GM19240 (cell line): ENCODE results near the gene SPAAR.

Experiments used
- DNase-seq: peaks from one replicate; pipeline ENCODE4 v3.0.0; 2011; ENCODE audit warnings: low spot score; ENCODE audit not compliant: insufficient read length

Gene SPAAR

DNA sequence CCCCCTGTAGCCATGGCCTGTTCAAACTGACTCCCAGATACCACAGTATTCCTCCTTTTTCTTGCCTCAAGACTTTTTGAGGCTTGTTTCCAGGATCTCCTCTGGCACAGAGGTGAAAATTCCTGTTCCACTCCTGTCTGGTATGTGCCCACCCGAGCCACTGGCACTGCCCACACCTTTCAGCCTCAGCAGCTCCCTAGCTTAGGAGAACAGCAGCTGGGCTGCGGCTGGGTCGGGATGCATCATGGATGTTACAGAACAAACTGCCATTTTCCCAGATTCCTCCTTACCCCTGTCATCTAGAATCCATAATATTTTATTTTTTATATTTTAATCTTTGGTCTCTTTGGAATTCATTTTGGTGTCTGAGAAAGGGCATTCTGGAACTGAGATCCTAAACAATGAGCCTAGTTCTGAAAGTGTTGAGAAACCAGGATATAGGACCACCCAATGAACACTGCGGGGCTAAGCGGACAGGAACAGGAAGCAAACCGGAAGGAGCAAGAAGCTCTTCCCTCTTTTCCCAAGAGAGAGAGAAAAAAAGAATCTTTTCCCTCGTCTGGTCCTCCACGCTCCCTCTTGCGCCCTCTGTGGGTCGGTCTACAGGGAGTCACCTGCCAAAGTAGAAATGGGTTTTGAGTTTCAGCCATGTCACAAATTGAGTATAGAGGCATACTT, 36.2 kb downstream of the SPAAR start:
- peak; percentile 31 for DNase-seq

- DNase-seq = no peak
These were observed 39.2 kb downstream of the SPAAR start for GRCh38 chr9:35948451-35948850.

- DNase-seq = no peak
These were observed 39.6 kb downstream of the SPAAR start for GRCh38 chr9:35948901-35949318.

DNA sequence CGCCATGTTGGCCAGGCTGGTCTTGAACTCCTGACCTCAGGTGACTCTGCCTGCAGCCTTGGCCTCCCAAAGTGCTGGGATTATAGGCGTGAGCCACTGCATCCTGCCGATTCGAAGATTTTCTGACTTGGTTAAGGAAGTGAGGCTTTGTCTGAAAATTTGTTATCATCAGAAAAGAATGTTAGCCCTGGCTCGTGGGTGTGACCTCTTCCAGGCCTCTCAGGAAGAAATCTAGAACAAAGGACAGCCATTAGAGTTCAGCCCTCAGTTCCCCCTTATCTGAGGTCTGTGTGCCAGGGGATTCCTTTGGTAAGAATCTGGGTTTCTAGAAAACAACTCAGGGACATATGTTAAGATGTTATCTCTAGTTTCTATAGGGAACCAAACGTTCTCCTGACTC, 42.4 kb downstream of the SPAAR start:
- no peak for DNase-seq

DNA sequence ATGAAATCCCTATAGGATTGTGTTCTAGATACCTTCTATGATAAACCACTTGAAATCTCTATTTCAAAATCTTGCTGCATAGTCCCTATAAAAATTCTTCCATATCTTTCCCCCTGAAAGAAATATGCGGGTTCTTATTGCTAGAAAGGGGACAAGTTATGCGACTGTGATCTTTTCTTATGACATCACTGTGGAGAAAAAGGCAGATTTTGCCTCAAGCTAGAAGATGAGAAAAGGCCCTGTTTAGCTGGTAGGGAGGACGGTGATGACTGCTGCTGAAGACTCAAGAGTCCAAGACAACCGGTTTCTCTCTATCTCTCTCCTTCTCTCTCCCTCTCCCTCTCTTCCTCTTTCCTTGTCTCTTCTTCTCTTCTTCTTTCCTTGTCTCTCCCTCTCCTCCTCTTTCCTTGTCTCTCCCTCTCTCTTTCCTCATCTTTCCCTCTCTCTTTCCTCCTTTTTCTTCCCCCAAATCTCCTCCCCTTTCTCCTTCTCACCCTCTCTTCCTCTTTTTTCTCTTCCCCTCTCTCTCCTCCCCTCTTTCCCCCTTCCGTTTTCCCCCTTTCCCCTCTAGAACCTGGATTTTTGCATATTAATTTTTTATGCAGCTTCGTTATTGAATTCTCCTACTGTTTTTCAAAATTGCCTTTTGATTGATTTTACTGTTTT, 43.4 kb downstream of the SPAAR start:
- DNase-seq = no peak

DNA sequence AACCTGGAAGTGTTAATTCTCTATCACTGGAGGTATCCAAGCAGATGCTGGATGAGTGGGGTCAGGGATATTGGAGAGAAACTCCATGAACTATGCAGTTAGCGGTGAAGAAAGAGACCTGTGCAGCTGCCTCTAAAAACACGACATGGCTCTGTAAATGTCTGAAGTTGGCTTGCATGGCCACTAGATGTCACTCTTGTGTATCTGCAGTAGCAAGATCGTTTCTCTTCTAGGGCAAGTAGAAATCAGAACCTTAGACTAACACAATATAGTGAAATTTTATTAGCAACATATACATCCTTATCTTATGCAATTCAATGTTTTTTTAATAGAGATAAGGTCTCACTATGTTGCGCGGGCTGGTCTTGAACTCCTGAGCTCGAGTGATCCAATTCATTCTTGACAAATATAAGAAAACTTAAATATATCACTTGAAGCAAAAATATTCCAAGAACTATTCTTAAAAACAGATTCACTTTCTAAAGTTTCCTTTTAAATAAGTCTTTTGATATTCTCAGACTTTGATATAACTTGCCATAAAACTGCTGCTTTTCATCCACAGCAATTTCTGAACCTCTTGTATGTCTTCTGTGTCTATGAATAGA, 45.8 kb downstream of the SPAAR start:
- peak; percentile 11 for DNase-seq

- DNase-seq = no peak
These were observed 47.4 kb downstream of the SPAAR start for GRCh38 chr9:35956651-35957050.

DNA sequence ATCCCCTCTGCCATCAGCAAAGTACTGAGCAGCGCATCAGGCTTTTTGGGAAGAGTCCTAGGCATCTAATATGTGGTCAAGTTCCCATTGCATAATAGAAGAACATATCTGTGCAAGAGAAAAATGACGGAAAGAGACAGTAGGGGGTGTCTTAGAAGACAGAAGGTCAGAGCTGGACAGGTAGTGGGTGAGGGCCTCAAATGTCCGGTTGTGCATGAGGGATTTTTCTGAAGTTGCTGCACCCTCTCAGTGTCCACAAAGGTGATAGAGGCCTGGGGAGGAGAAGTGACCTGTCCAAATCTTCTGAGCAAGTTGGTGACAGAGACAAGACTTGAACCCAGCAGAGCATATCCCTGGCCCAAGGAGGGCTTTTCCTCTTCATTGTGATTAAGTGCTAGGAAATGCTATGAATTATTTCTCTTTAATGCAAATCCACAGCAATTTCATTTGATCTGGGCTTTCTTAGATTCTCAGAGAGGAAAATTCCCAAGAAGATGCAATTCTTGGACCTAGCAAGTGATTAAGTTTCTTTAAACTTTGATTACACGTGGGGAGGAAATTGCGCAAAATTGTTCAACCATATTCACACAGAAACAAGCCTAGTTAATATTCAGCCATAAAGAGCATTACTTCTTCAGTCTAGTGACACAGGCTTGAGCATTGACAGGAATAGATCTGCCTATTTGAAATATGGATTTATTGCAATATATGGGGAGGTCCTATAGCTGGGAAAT, 49.0 kb downstream of the SPAAR start, which contains the start of gene OR2S2:
OR2S2 (minus strand) TSS at position 51 of the 734 bp plus-strand sequence. CDS start 56 bp downstream, outside the sequence.
- DNase-seq = no peak

DNA sequence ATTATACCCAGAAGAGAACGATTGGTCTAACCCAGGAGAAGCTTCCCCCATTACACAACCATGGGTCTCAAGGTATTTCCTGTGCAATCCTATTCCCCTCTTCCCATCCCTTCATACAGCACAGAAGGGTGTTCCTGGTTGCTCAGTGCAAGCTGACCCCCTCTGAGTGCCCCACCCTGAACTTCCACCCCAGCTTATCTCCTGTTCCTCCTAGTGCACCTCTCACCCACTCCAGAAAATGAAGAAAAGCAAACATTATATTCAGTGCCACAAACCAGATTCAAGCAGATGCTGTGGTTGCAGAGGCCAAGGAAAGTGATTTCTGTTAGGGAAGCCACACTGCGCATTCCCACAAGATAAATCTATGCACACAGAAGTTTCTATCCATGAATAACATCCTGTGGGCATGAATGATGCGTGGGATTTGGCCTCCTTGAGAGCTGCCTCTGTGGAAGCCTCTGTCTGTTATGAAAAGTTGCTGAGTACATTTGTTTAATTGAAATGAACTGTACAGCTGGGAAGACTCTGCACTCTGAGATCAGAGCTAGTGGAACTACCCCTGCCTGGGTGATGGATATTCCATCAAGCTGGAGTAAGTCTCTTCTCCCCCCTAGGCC, 50.9 kb downstream of the SPAAR start:
- no peak for DNase-seq
